NCI-H446 (cell line): Measurements from ENCODE around the gene CNNM2.
"Not testable (repeated sequence)": the region's sequence is repeated elsewhere in the genome, so short reads cannot be mapped to it uniquely, and the experiment has no call there.

Experiments
- DNase-seq, 2 experiments: peaks; one replicate each; lab custom pipeline; 2025; lab: John Stamatoyannopoulos, UW

Gene CNNM2

GRCh38 chr10:102926842-102927241 lies 8.7 kb downstream of the CNNM2 start:
- DNase-seq = no peak

DNA sequence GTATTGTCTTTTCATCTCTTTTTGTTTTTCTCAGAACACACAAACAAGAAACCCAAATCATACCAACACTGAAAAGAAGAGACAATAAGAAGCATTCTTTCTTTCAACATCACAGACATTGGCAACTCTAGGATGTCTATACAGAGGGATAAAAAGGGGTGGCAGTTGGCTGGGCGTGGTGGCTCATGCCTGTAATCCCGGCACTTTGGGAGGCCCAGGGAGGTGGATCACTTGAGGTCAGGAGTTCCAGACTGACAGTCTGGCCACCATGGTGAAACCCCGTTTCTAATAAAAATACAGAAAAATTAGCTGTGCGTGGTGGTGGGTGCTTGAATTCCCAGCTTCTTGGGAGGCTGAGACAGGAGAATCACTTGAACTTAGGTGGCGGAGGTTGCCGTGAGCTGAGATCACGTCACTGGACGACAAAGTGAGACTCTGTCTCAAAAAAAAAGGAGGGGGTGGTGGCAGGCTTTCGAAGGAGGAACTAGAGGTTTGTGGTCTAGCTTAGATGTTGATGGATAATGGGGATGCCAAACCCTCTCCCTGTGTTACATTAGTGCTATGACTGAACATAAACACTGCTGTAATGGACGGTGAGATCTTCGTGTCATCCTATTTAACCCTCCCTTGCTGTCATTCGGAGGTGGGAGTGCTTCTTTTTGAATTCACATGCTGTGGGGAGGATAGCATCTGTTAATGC lies 9.4 kb downstream of the CNNM2 start:
- no peak for DNase-seq

DNA sequence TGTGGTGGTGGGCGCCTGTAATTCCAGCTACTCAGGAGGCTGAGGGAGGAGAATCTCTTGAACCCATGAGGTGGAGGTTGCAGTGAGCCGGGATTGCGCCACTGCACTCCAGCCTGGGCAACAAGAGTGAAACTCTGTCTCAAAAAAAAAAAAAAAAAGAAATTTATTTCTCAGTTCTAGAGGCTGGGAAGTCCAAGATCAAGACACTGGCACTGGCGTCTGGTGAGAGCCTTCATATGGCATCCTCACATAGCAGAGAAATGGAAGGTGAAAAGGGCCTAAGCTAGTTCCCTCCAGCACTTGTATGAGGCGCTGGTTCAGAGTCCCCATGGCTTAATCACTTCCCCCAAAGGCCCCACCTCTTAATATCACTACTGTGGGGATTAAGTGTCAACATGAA lies 10.3 kb downstream of the CNNM2 start:
- not testable (repeated sequence) for DNase-seq

GRCh38 chr10:102930720-102931119 lies 12.6 kb downstream of the CNNM2 start:
- no peak for DNase-seq

DNA sequence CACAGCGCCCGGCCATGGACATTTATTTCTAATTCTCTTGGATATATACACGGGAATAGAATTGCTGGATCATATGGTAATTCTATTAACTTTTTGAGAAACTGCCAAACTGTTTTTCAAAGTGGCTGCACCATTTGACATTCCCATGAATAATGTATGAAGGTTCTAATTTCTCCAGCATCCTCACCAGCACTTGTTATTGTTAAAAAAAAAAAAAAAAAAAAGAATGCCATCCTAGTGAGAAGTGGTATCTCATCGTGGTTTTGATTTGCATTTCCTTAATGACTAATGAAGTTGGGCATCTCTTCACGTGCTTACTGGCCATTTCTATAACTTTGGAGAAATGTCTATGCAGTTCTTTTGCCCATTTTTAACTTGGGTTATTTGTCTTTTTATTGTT lies 13.5 kb downstream of the CNNM2 start:
- no peak for DNase-seq

GRCh38 chr10:102935505-102935904 lies 17.4 kb downstream of the CNNM2 start:
- DNase-seq = no peak

GRCh38 chr10:102935939-102936605 lies 18.0 kb downstream of the CNNM2 start:
- DNase-seq = no peak

DNA sequence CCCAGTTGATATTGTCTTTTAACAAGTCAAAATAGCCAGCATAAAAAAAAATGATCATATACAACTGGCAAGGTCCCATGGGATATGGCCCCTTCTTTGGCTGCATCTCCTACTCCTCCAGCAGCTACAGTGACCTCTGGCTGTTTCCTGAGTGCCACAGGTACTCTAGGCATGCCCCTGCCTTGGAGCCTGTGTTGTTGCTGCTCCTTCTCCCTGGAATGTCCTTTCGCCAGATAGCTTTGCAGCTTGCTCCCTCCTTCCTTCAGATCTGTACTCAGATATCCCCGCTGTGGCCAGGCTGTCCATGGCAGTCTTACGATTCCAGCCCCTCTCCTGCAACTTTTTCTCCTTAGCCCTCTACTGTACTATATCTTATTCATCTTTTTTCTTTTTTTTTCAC lies 23.3 kb downstream of the CNNM2 start:
- DNase-seq = no peak

DNA sequence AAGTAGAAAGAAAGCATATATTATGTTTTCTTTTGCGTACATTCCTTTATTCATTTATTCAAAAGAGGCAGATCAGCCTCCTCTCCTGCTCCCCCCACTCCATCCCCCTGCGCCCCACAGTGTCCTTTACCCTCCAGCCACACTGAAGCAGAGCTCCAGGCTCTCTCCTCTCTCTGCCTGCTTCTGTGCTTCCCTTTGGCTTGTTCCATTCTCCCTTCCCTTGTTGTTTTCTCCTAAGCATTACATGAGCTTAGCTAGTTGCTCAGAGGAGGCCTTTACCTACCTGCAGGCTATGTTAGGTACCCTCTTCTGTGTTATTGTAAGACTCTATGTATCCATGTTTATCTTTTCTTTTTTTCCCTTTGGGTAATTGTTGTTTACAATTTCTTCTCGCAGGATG lies 27.4 kb downstream of the CNNM2 start:
- DNase-seq = no peak

GRCh38 chr10:102945962-102946361 lies 27.9 kb downstream of the CNNM2 start:
- no peak for DNase-seq

DNA sequence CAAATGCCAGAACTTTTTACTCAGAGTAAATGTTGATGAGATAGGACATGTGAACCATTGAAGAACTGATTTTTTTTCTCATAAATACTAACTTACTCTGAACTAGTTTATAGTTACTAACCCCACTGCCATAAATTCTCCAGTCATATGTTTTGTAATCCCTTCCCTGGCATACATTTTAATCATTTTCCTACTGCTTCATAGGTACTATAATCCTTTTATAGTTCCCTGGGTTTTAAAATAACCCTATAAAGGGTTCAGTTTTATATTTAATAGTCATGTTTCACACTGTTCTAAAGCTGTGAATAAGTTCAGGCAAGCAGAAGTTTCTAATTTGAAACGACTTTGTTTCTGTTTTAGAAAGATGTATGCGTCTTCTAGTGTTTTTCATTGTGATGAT lies 28.9 kb downstream of the CNNM2 start:
- no peak for DNase-seq

DNA sequence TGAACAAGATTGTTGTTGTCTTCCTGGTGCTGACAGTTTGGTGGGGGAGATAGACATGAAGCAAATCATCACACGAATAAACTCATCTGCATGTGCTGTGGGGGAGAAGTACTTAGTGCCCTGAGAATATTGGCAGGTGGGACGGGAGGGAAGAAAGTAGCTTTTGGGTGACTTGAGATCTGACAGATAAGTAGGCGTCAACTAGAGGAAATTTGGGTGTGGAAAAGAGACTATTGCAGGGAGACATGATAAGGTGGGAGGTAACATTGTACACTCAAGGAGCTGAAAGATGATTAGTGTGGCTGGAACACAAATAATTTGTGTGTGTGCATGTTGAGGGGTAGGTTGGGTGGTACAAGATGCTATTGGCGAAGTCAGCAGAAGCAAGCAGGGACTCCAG lies 30.1 kb downstream of the CNNM2 start:
- no peak for DNase-seq

GRCh38 chr10:102948786-102949185 lies 30.7 kb downstream of the CNNM2 start:
- no peak for DNase-seq

DNA sequence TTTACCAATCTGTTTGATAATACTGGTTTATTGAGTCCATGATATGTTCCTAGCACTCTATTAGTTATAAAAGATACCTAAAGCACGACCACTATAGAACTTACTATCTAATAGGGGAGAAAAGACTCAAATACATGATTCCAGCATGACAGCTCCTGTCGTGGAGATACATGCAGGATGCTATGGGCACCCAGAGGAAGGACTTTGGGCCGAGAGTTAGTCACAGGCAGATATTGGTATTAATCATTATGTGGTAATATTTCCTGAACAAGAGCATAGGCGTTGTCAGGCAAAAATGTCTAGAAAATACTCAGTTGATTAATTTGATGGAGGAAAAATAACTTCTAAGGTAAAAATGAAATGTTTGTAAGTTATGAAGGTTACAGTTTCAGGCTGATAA lies 31.8 kb downstream of the CNNM2 start:
- no peak for DNase-seq

DNA sequence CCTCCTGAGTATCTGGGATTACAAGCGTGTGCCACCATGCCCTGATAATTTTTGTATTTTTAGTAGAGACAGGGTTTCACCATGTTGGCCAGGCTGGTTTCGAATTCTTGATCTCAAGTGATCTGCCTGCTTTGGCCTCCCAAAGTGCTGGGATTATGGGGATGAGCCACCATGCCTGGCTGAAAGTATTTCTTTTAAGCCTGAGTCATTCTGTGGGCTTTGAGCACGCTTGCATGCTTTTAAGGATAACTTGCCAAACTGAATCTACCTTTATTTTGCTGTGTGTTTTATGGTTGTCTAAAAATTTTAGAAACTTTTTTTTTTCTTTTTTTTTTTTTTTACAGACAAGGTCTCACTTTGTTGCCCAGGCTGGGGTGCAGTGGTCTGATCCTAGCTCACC lies 33.2 kb downstream of the CNNM2 start:
- no peak for DNase-seq

DNA sequence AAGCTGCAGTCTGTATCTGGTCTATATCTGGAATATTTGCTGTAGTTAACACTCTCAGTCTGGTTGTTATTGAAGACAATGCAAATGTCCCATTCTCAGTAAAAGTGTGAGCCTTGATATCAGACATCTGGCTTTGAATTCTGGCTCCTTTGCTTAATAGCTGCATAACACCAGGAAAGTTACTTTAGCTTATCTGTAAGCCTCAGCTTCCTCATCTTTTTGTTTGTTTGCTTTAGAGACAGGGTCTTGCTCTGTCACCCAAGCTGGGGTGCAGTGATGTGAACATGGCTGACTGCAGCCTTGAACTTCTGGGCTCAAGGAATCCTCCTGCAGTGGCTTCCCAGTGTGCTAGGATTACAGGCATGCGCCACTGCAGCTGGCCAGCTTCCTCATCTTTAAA lies 41.3 kb downstream of the CNNM2 start:
- DNase-seq = no peak

GRCh38 chr10:102960157-102960556 lies 42.1 kb downstream of the CNNM2 start:
- DNase-seq = no peak

DNA sequence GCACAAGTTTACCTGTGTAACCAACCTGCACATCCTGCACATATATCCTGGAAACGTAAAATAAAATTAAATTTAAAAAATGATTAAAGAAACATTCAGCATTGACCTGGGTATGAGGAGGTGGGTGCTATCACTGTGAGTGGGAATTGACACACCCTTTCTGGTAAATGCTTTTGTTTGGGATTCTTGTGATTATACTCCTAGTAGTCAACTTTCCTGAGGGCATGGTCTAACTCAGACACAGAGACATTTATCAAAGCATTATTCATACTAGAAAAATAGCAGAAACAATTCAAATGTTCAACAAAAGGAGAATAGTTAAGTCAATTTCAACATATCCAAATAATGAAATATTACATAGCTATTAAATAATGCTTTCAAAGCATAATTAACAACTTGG lies 44.2 kb downstream of the CNNM2 start:
- DNase-seq = no peak

- DNase-seq = no peak
Observed at GRCh38 chr10:102962951-102963755, 45.1 kb downstream of the CNNM2 start.

DNA sequence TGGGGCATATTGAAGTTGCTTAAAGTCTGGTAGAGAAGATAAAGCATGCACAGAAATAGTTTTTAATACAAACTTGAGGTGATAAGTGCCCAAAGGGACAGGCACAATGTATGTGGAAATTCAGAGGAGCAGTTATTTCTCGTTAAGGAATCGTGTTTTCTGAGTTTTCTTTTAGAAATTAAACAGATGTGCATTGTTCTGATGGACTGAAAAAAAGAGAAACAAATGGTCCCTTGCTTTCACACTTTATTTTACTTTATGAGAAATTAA lies 45.6 kb downstream of the CNNM2 start:
- DNase-seq = no peak

- not testable (repeated sequence) for DNase-seq
Observed at GRCh38 chr10:102964064-102964463, 46.0 kb downstream of the CNNM2 start.

DNA sequence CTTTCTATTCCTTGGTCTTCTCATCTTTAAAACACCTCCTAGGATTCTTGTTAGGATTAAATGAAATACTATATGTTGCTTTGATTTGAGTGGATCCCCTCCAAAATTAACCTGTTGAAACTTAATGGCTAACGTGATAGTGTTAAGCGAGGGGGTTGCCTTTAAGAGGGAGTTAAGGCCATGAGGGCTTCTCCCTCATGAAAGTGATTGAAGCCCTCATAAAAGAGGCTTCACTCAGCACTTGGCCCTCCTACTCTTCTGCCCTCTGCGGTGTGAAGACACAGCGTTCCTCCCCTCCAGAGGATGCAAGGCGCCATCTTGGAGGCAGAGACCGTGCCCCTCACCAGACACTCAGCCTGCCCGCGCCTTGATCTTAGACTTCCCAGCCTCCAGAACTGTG lies 46.6 kb downstream of the CNNM2 start:
- no peak for DNase-seq

DNA sequence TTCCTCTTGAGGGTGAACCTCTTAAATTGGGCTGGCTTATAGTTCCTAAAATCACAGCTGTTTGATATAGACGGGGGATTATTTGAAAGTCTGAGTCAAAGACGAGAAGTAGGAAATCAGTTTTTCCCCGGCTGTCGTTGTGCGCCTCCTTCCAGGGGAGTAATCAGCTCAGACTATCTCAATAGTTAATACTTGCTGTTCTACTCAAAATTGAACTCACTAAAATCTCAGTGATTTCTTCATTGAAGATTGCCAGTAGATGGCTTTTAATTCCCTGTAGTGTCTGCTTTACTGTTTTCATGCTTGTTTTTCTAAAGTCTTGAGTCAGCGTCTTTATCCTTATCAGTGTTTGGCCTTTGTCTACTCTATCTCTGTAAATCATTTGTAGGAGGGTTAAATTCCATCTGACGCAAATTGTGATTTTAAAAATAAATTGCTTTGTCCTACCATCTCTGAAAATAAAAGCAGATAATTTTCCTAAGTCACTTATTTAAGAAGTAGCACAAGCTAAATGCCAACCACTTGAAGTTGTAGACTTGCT lies 47.3 kb downstream of the CNNM2 start:
- DNase-seq = no peak
